HG02938 (cell line): Measurements from ENCODE around the gene DUSP16.
"Not testable (repeated sequence)": the region's sequence is repeated elsewhere in the genome, so short reads cannot be mapped to it uniquely, and the experiment has no call there.

Experiments
- ATAC-seq: cut with Tn5 transposase; IDR thresholded peaks from one replicate; pipeline ENCODE4 v1.9.1; 2021; ENCODE audit warnings: mild to moderate bottlenecking, moderate library complexity; ENCODE audit not compliant: unreplicated experiment

The DUSP16 gene, protein sequence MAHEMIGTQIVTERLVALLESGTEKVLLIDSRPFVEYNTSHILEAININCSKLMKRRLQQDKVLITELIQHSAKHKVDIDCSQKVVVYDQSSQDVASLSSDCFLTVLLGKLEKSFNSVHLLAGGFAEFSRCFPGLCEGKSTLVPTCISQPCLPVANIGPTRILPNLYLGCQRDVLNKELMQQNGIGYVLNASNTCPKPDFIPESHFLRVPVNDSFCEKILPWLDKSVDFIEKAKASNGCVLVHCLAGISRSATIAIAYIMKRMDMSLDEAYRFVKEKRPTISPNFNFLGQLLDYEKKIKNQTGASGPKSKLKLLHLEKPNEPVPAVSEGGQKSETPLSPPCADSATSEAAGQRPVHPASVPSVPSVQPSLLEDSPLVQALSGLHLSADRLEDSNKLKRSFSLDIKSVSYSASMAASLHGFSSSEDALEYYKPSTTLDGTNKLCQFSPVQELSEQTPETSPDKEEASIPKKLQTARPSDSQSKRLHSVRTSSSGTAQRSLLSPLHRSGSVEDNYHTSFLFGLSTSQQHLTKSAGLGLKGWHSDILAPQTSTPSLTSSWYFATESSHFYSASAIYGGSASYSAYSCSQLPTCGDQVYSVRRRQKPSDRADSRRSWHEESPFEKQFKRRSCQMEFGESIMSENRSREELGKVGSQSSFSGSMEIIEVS

DNA sequence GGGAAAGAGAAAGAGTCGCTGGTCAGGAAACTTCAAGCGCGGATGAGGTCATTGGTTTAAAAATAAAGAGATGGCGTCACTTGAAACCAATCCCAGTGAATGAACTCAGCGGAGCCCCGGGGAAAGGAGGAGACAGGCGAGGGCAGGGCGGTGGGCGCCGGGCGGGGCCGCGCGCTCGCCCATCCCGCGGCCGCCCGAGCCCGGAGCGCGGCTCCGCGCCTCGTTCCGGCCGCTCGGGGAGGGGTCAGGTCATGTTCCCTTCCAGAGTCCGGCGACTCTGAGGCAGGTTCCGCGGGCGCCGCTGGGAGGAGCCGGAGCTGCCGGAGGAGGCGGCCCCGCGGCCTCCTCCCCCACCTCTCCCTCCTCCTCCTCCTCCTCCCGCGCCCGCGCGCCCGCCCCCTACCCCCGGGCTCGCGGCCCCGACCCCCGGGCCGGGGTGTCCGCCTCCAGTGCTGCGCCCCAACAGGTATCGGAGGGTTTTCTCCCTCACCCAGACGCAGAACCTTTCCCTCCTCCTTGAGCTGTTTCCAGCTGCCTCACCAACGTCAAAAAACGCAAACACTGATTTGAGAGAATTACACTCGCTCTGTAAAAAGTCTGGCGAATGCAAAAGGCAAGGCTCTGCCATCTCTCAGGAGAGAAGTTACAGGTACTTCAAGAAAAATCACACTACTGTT lies at the start of gene DUSP16:
DUSP16 (minus strand) TSS at position 279 of the 677 bp plus-strand sequence. CDS start 41,765 bp downstream, outside the sequence.
- ATAC-seq, result peak; percentile 73

DNA sequence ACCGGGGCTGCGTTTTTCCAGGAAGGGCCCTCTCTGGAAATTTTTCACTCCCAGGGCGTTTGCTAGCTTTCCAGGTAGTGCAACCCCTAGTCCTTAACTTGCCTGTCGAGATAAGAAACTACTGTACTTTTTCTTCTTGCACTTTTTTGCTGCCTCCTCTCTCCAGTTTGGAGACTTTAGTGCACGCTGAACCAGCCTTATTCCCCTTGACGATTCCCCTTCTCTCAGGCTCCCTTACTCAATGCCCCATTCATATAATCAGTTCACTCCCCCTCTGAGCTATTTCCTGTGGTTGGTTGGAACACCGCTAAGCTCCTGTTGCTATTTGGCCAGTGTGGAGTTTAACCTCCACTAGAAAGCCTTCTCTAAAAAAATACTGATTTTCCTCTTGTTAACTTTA lies 49.7 kb upstream of the DUSP16 start:
- ATAC-seq, result no peak

DNA sequence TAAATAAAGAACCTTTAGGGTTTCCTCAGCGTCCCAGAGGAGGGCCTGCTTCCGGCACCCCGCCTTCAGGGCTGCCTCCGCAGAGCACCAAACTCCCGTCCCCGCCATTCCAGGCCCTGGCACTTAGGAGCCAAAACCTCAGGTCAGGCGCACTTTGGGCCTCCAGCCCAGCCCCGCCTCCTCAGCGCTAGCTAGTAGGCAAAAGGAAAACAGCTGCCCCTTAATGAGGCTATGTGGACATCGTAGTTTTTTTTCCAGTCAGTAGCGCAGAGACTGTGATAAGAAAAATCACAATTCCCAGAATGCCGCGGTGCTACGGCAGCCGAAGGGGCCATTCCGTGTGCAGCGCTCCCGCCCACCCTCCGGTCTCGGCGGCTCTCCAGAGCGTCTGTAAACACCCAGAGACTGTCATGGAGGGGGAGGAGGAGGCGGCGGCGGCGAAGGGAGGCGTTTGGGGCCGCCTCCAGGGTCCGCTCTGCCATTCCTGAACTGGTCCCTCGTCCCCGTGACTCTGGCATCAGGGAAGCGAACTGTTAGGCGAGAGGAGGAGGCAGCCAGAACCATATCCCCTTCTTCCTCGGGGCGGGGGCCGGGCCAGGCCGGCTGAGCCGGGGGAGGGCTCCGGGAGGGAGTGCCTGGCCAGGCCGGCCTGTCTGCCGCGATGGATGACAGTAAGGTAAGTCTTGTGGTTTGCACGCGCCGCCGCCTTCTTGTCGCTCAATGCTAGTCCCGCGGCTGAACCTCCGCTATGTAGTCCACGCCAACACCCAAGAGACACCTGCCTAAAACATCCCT lies 49.0 kb upstream of the DUSP16 start, which contains the start of gene CREBL2:
CREBL2 (plus strand) TSS at position 365 of the 795 bp plus-strand sequence; CDS start at position 662, 297 bp downstream.
- peak; percentile 73 for ATAC-seq

DNA sequence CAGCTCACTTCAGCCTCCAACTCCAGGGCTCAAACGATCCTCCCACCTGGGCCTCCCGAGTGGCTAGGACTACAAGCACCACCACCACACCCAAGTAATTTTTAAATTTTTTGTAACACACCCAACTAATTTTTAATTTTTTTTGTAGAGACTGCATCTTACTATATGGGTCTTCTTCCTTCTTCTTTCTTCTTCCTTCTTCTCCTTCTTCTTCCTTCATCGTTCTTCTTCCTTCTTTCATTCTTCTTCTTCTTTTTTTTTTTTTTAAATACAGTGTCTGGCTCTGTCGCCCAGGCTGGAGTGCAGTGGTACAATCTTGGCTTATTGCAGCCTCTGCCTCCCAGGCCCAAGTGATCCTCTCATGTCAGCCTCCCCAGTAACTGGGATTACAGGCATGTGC lies 48.0 kb upstream of the DUSP16 start:
- no peak for ATAC-seq

DNA sequence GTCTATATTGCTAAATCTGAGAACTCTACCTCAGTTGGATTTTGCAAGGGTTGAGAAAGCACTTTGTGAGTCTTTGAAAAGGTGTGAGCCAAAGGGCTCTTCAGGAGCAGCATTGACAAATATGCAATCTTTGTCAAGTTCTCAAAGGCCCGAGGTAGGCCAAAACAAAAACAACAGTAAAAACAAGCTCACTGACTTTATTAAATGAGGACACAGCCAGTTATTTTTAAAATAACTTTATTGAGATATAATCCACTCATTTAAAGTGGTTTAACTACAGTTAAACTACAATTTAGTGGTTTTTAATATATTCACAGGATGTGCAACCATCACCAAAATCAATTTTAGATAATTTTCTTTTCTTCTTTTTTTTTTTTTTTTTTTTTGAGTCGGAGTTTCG lies 47.0 kb upstream of the DUSP16 start:
- ATAC-seq, result no peak

DNA sequence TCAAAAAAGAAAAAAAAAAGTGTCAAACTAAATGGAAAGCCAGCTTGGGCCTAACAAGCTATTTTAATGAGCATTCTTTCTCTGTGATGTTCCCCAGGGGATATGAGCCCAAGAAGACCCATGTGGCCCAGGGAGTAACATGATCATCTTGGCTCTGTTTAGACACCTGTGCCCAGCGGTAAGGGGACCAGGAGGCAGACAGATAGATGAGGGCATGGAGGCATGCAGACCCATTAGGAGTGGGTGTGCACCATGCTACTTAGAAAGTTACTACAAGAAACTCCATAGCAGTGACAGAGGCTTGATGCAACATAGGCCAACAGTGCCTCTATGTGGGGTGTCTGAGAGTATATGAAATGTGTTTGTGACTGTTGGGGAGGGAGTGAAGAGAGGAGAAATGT lies 45.9 kb upstream of the DUSP16 start:
- ATAC-seq, result no peak

DNA sequence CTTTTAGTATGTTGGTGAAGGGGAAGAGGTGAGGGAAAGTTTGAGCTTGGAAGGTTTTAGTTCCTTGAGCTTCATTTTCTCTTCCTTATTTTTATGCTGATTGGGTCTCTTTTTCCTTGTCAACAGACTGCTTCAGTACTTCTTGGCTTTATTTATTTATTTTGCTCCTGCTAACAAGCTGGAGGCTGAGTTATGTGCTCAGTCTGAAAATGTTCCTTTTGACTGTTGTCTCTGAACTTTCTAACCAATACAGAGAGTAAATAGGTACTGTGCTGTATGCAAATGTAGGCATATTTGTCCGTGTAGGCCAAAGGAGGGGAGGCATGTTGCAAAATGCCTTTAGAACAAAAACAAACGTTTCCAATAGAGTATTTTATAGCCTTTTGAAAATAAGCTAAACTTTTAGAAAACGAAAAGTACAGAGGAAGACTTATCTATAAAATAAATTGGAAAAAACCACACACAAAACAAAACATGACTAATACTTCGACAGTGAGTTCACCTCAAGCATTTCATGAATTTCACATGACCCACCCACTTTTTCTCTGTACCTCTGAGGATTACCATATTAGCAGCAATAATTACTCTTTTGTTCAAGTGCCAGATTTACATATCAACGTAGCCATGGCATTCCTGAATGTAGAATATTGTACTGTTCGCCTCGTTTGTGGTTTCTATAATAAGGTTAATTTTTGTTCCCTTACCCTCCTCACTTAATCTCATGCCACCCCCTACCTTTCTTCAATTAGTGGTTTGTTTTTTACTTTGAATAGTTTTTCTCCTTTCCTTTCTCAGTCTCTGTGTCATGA lies 44.3 kb upstream of the DUSP16 start:
- ATAC-seq, result peak; percentile 44

DNA sequence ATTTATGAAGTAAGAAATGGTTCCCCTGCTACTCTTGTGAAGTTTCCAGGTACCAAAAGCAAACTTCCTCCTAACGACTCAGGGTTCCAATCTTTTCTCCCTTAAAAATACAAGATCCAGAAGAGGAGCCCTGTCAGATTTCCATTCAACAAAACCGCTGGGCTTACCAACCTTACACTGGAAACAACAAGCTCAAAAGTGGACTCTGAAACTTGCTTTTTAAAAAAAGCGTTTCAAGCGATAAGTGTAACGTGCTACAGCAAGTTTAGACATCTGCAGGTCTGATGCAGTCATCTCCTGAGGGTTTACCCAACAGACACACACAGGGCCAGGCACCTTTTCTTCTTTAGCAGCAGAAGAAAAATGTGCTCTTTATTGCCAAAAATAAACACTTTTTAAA lies 42.1 kb upstream of the DUSP16 start:
- no peak for ATAC-seq

DNA sequence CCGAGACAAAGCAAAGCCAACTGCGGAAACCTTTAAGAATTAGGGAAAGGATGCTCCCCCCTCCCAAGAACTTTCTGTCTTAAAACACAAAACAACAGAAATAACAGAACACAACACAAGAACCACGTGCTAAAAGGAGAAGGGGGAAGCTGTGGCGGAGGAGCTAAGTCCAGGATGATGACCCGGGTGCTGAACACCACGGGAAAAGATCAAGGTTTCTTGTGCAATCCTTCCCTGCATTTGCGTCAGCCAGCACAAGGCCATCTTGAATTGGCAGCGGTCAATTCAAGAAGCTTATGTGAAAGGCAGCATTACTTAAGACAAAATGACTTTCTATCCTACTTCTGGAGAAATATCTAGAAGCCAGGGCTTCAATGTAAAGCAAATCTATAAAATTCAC lies 38.0 kb upstream of the DUSP16 start:
- ATAC-seq, result no peak

DNA sequence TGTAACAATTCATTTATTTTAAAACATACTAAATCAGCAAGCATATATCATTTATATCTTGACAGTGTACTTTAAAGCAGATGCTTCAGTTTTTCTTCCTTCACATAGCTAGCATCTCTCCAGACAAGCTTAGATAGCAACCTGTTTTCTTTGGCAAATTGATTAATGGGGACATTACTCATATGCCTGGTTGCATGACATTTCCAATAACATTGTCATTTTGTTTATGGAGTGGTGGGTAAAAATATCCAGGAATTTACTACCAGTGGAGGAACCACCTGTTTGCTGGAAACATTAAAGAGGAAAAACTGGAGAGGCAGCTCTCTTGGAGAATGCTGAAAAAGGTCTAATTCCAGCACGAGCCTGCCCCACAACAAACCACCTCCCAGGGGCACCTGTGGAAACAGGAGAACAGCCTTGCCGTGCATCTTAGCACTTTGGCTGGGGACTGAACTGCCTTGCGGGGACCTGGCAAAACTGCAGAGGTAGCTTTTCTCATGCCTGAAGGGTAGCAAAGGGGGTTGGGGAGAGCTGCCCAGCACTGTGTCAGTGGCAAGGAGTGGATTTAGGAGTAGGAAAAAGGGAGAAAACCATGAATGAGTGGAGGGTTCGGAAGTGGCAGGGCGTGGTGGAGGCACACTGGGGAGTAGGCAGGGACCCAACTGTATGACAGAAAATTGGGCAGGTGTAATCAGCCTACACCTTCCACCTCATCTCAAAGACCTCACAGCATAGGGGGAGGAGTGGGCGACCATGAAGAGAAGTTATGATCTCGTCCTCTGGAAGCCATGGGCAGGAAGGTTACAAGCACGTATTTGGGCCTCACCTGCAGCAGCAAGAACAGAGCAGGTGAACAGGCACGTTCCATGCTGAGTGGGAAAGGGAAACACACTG lies 37.3 kb upstream of the DUSP16 start:
- ATAC-seq, result no peak

DNA sequence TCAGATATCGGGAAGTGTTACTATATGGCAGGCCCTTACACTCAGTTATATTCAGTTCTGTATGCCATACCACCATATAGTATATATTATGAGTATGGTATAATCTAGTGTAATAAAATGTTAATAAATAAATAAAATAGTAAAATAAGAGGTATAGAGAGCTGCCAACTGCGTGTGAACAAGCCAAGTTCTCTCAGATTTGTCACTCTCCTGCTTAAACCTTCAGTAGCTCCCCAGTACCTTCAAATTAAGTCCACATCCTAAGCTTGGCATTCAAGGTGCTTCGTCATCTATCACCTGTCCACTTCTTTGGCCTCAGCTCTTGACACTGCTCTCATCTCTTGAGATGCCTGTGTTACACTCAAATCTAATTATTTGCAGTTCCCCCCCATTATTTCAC lies 36.2 kb upstream of the DUSP16 start:
- ATAC-seq, result no peak

DNA sequence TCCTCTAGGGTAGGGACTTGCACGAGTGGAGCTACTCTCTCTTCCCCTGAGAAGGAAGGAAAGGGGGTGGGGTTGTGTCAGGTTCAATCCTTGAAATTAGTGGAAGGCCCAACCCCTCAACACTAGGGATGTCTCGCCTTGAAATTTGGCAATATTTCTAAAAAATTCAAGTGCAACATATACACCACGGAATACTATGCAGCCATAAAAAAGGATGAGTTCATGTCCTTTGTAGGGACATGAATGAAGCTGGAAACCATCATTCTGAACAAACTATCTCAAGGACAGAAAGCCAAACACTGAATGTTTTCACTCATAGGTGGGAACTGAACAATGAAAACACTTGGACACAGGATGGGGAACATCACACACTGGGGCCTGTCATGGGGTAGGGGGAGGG lies 33.9 kb upstream of the DUSP16 start:
- not testable (repeated sequence) for ATAC-seq

DNA sequence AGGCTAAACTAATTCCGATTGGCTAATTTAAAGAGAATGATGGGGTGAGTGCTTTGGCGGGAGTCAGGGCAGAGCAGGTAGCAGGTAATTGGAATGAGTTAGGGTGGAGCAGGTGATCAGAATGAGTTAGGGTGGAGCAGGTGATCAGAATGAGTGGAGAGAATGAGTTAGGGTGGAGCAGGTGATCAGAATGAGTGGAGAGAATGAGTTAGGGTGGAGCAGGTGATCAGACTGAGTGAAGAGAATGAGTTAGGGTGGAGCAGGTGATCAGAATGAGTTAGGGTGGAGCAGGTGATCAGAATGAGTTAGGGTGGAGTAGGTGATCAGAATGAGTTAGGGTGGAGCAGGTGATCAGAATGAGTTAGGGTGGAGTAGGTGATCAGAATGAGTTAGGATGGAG lies 33.3 kb upstream of the DUSP16 start:
- ATAC-seq, result not testable (repeated sequence)

DNA sequence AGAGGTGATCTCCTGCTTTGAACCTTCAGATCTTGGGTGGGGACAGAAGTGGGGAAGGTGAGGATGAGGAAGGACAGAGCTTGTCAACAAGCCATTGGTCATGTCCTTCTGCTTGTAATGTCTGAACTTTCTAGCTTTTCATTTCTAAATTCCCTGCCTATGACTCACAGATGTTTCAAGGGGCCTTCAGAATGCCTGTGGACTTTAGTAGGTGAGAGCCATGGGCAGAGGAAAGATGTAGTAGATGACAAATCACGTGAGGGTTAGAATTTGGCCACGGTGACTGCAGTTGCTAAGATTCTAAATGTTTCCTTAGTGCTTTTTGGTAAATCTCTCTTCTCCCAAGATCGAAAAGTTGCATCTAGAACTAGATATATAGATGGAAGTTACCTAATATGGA lies 30.3 kb upstream of the DUSP16 start:
- ATAC-seq, result no peak

DNA sequence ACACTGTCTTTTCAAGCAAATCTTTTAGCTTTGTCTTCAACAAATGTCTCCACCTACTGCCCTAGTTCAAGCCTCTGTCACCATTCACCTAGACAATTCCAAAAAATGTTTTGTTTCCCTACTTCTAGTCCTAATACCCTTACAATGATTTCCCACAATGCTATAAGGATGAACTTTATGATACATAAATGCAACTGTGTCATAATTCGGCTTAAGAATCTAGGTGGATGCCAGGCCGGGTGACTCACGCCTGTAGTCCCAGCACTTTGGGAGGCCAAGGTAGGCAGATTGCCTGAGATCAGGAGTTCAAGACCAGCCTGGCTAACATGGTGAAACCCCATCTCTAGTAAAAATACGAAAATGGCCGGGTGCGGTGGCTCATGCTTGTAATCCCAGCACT lies 28.3 kb upstream of the DUSP16 start:
- no peak for ATAC-seq

DNA sequence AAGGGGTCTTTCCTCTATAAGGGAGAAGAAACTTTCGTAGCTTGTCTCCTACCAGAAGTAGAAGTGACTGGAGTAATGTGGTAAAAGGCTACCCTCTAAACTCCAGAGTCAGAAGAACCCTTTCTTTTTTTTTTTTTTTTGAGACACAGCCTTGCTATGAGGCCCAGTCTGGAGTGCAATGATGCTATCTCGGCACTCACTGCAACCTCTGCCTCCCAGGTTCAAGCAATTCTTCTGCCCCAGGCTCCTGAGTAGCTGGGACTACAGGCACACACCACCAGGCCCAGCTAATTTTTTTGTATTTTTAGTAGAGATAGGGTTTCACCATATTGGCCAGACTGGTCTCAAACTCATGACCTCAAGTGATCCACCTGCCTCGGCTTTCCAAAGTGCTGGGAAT lies 25.8 kb upstream of the DUSP16 start:
- ATAC-seq, result not testable (repeated sequence)

DNA sequence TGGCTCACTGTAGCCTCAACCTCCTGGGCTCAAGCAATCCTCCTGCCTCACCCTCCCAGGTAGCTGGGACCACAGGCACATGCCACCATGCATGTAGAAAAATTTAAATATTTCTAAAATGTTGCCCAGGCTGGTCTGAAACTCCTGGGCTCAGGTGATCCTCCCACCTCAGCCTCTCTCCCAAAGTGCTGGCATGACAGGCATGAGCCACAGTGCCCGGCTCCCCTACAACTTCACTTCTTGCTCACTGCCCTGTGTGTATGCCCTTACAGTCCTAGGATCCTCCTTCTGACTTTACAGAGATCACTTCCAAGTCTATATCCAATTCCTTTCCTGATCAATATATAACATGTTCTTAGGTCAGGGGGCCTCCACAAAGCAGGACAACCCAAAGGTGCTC lies 25.2 kb upstream of the DUSP16 start:
- no peak for ATAC-seq

DNA sequence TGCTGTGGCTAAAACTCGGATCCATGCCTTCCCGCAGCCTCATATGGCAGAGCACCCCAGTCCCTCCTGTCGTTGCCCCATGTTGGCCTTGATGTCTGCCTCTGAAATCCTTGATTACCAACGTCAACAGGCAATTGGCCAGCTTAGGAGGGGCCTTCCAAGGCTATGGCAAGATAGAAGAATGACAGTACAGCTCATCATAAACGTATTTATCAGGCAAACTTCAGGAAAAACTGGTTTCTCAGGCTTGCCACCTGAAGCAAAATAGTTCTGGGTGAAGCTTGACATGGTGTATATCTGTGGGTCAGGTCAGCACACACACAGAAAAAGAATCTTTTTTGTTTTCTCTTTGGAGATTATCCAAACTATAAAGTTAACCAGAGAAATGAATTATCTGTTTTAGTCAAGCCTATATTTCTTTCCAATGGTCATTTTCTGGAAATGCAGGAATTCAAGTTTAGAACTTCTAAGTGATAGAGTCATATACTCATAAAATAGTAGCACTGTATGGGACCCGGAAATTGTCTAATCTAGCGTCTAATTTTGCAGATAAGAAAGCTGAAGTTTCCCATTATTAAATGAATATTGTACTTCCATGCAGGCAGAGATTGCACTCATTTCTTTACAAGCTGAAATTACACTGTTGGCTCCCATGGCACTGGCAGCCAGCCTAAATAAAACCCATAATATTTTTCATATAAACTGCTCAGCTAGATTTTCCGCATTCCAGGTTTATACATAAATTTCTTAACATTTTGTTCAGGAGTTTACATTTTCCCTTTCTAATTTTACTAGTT lies 24.4 kb upstream of the DUSP16 start:
- no peak for ATAC-seq
